Measurements from ENCODE around the gene POLR2F.

The POLR2F gene

GRCh38 chr22:37994049-37994448 is 40.5 kb downstream of the POLR2F start:
- Histone ChIP-seq H3K4me3 (ENCODE audit: low read depth, low read length) (no peak overlapping the region), H3K36me3 (ENCODE audit: control insufficient read depth in 2 of 2, insufficient read depth in 1 of 2, low read length in 2 of 2) (no peaks in the 10 kb centered on the region), H3K4me1 (ENCODE audit: control insufficient read depth, insufficient read depth, low read length) (no peaks in the 10 kb centered on the region; the same call in 1 of the 2 replicates), H3K9me3 (ENCODE audit: control insufficient read depth, insufficient read depth, low read depth, low read length) (no peaks in the 10 kb centered on the region), H3K27ac (ENCODE audit: extremely low read depth, low read depth, low read length) (no peak overlapping the region)
- TF ChIP-seq ZNF571 (tag by site-specific recombination; IDR thresholded peaks at IDR 0.05) (no peak), ZBTB17 (tag by site-specific recombination; IDR thresholded peaks at IDR 0.05) (peak; percentile 36; the same call in 1 of the 2 replicates)
- POLR2A ChIA-PET = no interaction called here
- CTCF ChIA-PET = interaction anchor here (0.7 to 1.2 kb wide), 2 partner anchors 9 to 28 kb away, joined by 4 read pairs; no protein-coding TSS in a partner anchor

- Histone ChIP-seq H3K27ac (ENCODE audit: extremely low read depth, low read depth, low read length) (no peak overlapping the region), H3K4me1 (ENCODE audit: control insufficient read depth, insufficient read depth, low read length) (peaks cover 5% of the 10 kb centered on the region), H3K36me3 (ENCODE audit: control insufficient read depth in 2 of 2, insufficient read depth in 1 of 2, low read length in 2 of 2) (no peaks in the 10 kb centered on the region), H3K9me3 (ENCODE audit: control insufficient read depth, insufficient read depth, low read depth, low read length) (no peaks in the 10 kb centered on the region), H3K4me3 (ENCODE audit: low read depth, low read length) (no peak overlapping the region)
- TF ChIP-seq ZNF623 (tag by site-specific recombination; IDR thresholded peaks at IDR 0.05) = no peak
- TF ChIP-seq ZNF561 (tag by site-specific recombination; IDR thresholded peaks at IDR 0.05; ENCODE audit: borderline replicate concordance) = no peak
- TF ChIP-seq ZNF521 (tag by site-specific recombination; IDR thresholded peaks at IDR 0.05) = no peak
- TF ChIP-seq GFI1B (tag by site-specific recombination; IDR thresholded peaks at IDR 0.05) = no peak
- TF ChIP-seq ZNF398 (tag by site-specific recombination; IDR thresholded peaks at IDR 0.05) = no peak
- TF ChIP-seq ZBTB7A (tag by site-specific recombination; IDR thresholded peaks at IDR 0.05; ENCODE audit: low read depth) = no peak
- no peak for TF ChIP-seq ZNF292 (tag by site-specific recombination; IDR thresholded peaks at IDR 0.05; ENCODE audit: borderline replicate concordance, low read depth)
- TF ChIP-seq TSHZ1 (tag by site-specific recombination; IDR thresholded peaks at IDR 0.05; ENCODE audit: borderline replicate concordance) = no peak
- no peak for TF ChIP-seq ZBTB17 (tag by site-specific recombination; IDR thresholded peaks at IDR 0.05)
- TF ChIP-seq ZNF571 (tag by site-specific recombination; IDR thresholded peaks at IDR 0.05) = no peak
- TF ChIP-seq ZNF518A (tag by site-specific recombination; conservative IDR thresholded peaks at IDR 0.05; ENCODE audit: low read depth) = no peak
- no peak for TF ChIP-seq ZNF488 (tag by site-specific recombination; IDR thresholded peaks at IDR 0.05)
- peak; percentile 60; the same call in 1 of the 2 replicates for TF ChIP-seq ZNF664 (tag by site-specific recombination; IDR thresholded peaks at IDR 0.05)
- 0 out of 2 replicates have a peak, but pooled peaks have one; percentile 52 for TF ChIP-seq ZNF768 (tag by site-specific recombination; IDR thresholded peaks at IDR 0.05)
- ChIA-PET POLR2A (interaction anchor here (0.6 kb wide), 1 partner anchor 35 kb away, joined by 4 read pairs; no protein-coding TSS in a partner anchor), CTCF (interaction anchor here (0.6 to 1.2 kb wide), 3 partner anchors 29 to 178 kb away, joined by 3 to 4 read pairs (median 3); no protein-coding TSS in a partner anchor)
Observed at GRCh38 chr22:37994982-37995381, 41.5 kb downstream of the POLR2F start.
